HepG2 (cell line): ENCODE data around the gene TMEM250. TPM values are rescaled to one million over a fixed set of nuclear protein-coding genes. Genes with fewer than 3 reads are reported as not detected.

ENCODE experiments used
- AHDC1 ChIP-seq: sonication (generic); formaldehyde crosslinking; IDR thresholded peaks from 2 replicates; pipeline ENCODE4 v1.5.1; 2020; ENCODE audit warnings: mild to moderate bottlenecking, missing genetic modification reagents, borderline replicate concordance
- ERF ChIP-seq: IDR thresholded peaks from 2 replicates; pipeline ENCODE4 v1.6.1; 2018; ENCODE audit warnings: missing biosample characterization, missing genetic modification reagents
- FOXA3 ChIP-seq: IDR thresholded peaks from 2 replicates; pipeline ENCODE4 v1.6.1; 2016; ENCODE audit warnings: missing genetic modification reagents, missing compliant biosample characterization
- JUNB ChIP-seq: sonication (generic); formaldehyde crosslinking; IDR thresholded peaks from 2 replicates; pipeline ENCODE4 v1.8.0; 2022; ENCODE audit warnings: missing genetic modification reagents, mild to moderate bottlenecking, borderline replicate concordance
- NR2F6 ChIP-seq, 2 experiments: IDR thresholded peaks; 2 replicates each; pipeline ENCODE4 v1.6.1; 2016; ENCODE audit warnings: antibody characterized with exemption in 1 of 2, mild to moderate bottlenecking in 1 of 2
- PBX3 ChIP-seq: sonication (generic); formaldehyde crosslinking; IDR thresholded peaks from 2 replicates; pipeline ENCODE4 v1.8.1; 2023; ENCODE audit warnings: missing genetic modification reagents, inconsistent platforms, borderline replicate concordance
- SMARCC2 ChIP-seq: fragments of 450-650 bp; IDR thresholded peaks from 2 replicates; pipeline ENCODE4 v1.6.1; 2017; ENCODE audit warnings: antibody characterized with exemption, mild to moderate bottlenecking
- SUZ12 ChIP-seq: fragments of 150-350 bp; IDR thresholded peaks from 2 replicates; pipeline ENCODE4 v1.6.1; 2014; ENCODE audit warnings: low read depth, low read length
- TERF1 ChIP-seq: sonication (generic); formaldehyde crosslinking; IDR thresholded peaks from 2 replicates; pipeline ENCODE4 v1.8.0; 2022; ENCODE audit warnings: mild to moderate bottlenecking, missing genetic modification reagents, moderate library complexity
- ZNF10 ChIP-seq: sonication (generic); formaldehyde crosslinking; IDR thresholded peaks from 2 replicates; pipeline ENCODE4 v1.4.0; 2020; ENCODE audit warnings: mild to moderate bottlenecking, low read depth, missing genetic modification reagents, borderline replicate concordance
- ZNF20 ChIP-seq: sonication (generic); formaldehyde crosslinking; IDR thresholded peaks from 2 replicates; pipeline ENCODE4 v1.4.0; 2020; ENCODE audit warnings: mild to moderate bottlenecking, moderate library complexity, missing genetic modification reagents
- ZNF607 ChIP-seq: sonication (generic); formaldehyde crosslinking; IDR thresholded peaks from 2 replicates; pipeline ENCODE4 v1.5.1; 2020; ENCODE audit warnings: missing genetic modification reagents, mild to moderate bottlenecking, borderline replicate concordance
- ZSCAN31 ChIP-seq: sonication (generic); formaldehyde crosslinking; IDR thresholded peaks from 2 replicates; pipeline ENCODE4 v1.5.0; 2020; ENCODE audit warnings: low read depth, mild to moderate bottlenecking, missing genetic modification reagents
- polyA plus RNA-seq, 8 experiments: library from polyadenylated mRNA; depleted of rRNA in 3 of 8; stranded (reverse) in 7 of 8; unstranded in 1 of 8; fragments of >200 nt; fragmentation: Illumina TruSeq in 4 of 8; extraction: Trizol in 4 of 8; gene quantifications; 2 replicates each; pipeline versions ENCODE4 v1.2.1 to v1.2.3, GENCODE V29; 2011 to 2016; ENCODE audit warnings: low read depth in 4 of 8, missing spikeins in 1 of 8, mixed read lengths in 1 of 8; ENCODE audit not compliant: insufficient read depth in 1 of 8
- total RNA-seq, 5 experiments: library from RNA; depleted of rRNA; stranded (reverse); fragments of >200 nt; fragmentation: Illumina TruSeq; extraction: Trizol; gene quantifications; 2 replicates each; pipeline ENCODE4 v1.2.3, GENCODE V29; 2016; ENCODE audit warnings: low read depth in 1 of 5
- TF ChIP-seq, protein P1 (sequence below): sonication (generic); formaldehyde crosslinking; IDR thresholded peaks from 2 replicates; pipeline ENCODE4 v1.4.0; 2020; ENCODE audit warnings: mild to moderate bottlenecking, low read depth, missing genetic modification reagents
- TF ChIP-seq, protein P2 (sequence below): sonication (generic); formaldehyde crosslinking; IDR thresholded peaks from 2 replicates; pipeline ENCODE4 v1.4.0; 2020; ENCODE audit warnings: missing genetic modification reagents

The TMEM250 gene
- total and polyA plus RNA-seq, 2 of the 13 experiments (the other 11 are each of a cell fraction or from before 2014, with no cell fraction given): 5.5 to 13.9 TPM

GRCh38 chr9:136122425-136123383, 4.0 kb upstream of the TMEM250 start (continued):
- TF ChIP-seq TERF1 (CRISPR knock-in tag) (no peak), NR2F6 (IDR thresholded peaks at IDR 0.05) (no peak), NR2F6 (CRISPR knock-in tag; IDR thresholded peaks at IDR 0.05) (no peak), JUNB (CRISPR knock-in tag) (no peak), ZNF607 (CRISPR knock-in tag) (no peak), PBX3 (no peak), SUZ12 (no peak), SMARCC2 (no peak), FOXA3 (CRISPR knock-in tag) (peak; percentile 26; the same call in 1 of the 2 replicates), ERF (CRISPR knock-in tag) (no peak; the same call in 1 of the 2 replicates), ZSCAN31 (CRISPR knock-in tag) (no peak), ZNF10 (CRISPR knock-in tag) (no peak), AHDC1 (no peak), ZNF20 (CRISPR knock-in tag) (no peak)
- TF ChIP-seq, protein P1, sequence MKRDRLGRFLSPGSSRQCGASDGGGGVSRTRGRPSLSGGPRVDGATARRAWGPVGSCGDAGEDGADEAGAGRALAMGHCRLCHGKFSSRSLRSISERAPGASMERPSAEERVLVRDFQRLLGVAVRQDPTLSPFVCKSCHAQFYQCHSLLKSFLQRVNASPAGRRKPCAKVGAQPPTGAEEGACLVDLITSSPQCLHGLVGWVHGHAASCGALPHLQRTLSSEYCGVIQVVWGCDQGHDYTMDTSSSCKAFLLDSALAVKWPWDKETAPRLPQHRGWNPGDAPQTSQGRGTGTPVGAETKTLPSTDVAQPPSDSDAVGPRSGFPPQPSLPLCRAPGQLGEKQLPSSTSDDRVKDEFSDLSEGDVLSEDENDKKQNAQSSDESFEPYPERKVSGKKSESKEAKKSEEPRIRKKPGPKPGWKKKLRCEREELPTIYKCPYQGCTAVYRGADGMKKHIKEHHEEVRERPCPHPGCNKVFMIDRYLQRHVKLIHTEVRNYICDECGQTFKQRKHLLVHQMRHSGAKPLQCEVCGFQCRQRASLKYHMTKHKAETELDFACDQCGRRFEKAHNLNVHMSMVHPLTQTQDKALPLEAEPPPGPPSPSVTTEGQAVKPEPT (CRISPR knock-in tag): no peak
- TF ChIP-seq, protein P2, sequence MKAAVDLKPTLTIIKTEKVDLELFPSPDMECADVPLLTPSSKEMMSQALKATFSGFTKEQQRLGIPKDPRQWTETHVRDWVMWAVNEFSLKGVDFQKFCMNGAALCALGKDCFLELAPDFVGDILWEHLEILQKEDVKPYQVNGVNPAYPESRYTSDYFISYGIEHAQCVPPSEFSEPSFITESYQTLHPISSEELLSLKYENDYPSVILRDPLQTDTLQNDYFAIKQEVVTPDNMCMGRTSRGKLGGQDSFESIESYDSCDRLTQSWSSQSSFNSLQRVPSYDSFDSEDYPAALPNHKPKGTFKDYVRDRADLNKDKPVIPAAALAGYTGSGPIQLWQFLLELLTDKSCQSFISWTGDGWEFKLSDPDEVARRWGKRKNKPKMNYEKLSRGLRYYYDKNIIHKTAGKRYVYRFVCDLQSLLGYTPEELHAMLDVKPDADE: no peak
